IPS DF 19.7 (cell line): ENCODE data around the gene MFN1.

Experiments
- DNase-seq: peaks from one replicate; pipeline ENCODE4 v3.0.0-alpha.2; 2013; ENCODE audit warnings: low read depth, low spot score

The MFN1 gene

DNA sequence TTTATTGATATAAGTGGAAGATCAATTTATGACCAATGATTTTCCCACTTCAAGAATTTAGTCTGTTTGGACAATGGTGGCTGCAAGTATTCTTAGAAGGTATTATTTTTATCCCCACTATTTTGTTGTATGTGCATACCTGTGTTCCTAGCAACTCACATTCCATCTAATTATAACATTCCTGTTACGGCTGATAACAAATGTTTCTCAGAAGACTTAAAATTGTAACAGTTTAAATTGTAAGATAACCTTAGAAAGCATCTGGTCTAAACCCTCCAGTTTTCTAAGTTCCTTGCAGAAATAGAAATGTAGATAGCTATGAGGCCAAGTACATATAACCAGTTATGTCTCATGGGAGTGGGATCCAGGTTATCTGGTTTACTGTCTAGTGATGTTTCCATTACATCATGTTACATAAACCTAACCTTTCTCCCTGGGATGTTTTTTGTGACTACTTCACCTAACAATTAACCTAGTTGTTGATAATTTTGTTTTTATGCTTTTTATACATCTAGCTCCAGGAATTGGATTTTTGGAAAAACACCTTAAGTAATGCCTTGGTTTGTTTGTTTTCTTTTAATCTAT, 11.1 kb upstream of the MFN1 start:
- DNase-seq = no peak

DNA sequence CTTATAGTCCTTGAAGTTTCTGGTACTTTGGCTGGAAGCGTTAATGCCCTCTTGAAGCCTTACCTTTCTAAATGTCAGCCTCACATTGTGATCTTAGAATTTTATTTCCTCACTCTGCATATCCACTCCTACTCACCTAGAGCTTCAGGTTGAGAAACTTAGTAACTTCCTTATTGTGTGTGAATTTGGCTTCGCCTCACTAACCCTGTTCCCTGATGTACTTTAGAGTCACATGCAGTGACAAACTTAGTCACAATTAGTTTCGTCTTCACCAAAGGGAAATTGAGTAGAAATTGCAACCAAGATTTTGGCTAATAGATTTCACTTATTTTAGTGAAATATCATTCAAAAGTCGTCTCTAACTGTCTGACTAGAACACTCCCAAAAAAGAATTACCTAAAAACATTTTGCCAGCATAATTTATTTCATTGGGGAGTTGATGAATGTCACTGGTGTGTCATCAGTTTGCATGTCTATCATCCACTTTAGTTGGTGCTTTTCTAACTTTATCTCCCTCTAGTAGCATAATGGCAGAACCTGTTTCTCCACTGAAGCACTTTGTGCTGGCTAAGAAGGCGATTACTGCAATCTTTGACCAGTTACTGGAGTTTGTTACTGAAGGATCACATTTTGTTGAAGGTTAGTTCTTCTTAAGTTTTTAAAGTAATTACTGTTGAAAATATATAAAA, 960 bp downstream of the MFN1 start:
- no peak for DNase-seq

DNA sequence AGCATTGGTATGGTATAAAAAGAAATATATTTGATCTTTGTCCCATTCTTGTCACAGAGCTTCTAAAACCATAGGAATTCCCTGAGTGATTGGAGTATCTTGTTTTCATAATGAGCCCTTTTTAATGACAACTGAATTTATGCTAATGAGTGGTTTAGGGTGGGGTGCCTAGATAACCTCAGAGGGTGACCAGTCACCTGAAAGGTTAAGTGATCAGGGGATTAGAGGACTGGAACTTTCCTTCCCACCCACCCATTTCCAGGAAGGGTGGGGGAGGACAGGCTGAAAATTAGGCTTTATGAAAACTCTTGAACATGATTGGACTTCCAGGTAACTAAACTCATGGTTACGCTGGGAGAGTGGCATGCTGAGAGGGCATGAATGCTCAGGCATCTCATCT, 8.5 kb downstream of the MFN1 start:
- DNase-seq = no peak

DNA sequence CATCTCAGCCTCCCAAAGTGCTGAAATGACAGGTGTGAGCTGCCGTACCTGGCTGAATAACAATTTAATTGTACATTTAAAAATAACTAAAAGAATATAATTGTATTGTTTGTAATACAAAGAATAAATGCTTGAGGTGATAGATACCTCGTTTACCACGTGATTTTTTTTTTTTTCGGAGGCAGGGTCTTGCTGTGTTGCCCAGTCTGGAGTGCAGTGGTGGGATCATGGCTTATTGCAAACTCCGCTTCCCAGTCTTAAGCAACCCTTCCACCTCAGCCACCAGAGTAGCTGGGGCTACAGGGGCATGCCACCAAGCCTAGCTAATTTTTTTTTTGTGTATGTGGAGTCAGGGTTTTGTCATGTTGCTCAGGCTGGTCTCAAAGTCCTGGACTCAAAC, 15.8 kb downstream of the MFN1 start:
- no peak for DNase-seq

DNA sequence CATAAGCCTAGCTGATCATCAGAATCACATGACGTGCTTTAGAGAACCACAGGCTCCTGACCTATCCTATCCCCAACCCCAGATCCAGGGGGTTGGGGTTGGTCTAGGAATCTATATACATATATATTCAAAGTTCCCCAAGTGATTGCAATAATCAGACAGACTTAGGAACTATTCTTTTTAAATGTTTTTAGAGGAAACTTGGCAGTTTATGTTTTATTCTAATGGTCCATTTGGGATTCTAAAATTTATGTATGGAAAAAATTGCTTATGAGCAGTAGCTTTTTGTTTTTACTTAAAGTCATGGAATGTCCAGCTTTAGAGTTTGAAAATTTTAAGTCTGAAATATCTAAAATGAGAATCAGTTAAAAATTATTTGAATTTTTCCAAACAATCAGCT, 22.1 kb downstream of the MFN1 start:
- no peak for DNase-seq

DNA sequence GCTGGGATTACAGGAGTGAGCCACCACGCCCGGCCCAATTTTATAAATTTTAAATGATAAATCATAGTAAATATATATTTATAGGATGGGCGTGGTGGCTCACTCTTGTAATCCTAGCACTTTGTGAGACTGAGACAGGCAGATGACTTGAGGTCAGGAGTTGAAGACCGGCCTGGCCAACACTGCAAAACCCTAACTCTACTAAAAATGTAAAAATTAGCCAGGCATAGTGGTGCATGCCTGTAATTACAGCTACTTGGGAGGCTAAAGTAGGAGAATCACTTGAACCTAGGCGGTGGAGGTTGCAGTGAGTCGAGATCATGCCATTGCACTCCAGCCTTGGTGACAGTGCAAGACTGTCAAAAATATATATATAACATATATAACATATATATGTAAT, 26.4 kb downstream of the MFN1 start:
- DNase-seq = no peak

DNA sequence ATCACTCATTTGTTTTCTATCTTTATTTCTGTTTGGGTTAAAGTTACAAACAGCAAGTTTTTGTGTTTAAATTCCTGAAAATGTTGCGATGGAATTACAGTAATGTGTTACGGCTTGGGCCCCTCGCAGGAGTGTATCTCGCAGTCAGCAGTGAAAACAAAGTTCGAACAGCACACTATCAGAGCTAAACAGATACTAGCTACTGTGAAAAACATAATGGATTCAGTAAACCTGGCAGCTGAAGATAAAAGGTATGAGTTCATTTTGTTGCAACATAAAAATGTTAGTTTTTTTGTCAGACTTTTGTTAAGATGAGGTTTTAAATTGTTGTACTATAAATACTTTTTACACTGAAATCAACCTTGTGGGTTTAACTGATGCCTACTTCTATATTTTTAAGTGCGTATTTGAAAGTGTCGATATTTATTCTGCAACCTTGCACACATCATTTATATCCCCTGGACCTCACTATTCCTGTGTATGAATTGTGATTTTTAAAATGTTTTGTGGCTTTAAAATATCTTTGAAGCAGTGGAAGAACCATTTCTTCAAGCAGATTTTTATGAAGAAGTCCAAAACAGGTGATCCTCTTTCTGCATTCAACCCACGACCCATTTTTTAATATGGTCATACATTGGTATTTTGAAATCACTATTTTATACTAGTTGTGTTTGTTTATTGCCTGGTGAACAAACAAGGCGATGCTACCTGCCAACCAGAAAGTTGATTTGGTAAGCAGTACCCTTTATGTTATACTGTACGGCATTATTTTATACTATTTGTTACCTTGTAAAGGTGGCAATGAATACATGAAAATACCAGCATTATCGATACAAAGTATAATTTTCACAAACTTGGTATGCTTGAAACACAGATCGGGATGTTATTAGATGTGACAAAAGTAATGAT, 27.8 kb downstream of the MFN1 start:
- DNase-seq = no peak

DNA sequence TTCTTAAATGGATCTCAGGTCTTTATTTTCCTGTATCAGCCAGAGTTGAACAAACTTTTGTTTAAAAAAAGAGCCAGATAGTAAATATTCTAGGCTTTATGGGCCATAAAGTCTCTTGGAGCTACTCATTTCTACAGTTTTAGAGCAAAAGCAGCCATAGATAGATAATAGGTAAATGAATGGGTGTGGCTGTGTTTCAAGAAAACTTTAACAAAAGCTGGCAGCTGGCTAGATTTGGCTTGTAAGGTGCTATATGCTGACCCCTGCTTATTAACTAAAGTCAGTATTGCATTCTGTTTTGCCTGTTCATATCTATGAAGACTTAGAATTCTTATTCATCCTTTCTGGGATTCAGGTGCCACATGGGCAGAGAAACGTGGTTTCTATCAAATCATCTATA, 29.0 kb downstream of the MFN1 start:
- no peak for DNase-seq

DNA sequence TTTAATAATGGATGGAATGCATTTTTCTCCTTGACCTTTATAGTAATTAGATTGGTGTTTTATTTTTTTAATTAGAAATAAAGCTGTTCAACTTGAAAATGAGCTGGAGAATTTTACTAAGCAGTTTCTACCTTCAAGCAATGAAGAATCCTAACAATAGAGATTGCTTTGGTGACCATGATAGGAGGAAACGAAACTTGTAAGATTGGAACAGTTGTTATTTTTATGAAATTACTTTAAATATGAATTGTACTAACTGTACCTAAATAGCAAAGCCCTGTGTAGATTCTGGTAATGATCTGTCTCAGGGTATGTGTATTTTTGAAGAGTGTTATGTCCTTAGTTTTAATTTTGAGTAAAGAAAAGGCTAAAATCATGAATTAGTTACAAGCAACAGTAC, 44.4 kb downstream of the MFN1 start:
- DNase-seq = no peak

DNA sequence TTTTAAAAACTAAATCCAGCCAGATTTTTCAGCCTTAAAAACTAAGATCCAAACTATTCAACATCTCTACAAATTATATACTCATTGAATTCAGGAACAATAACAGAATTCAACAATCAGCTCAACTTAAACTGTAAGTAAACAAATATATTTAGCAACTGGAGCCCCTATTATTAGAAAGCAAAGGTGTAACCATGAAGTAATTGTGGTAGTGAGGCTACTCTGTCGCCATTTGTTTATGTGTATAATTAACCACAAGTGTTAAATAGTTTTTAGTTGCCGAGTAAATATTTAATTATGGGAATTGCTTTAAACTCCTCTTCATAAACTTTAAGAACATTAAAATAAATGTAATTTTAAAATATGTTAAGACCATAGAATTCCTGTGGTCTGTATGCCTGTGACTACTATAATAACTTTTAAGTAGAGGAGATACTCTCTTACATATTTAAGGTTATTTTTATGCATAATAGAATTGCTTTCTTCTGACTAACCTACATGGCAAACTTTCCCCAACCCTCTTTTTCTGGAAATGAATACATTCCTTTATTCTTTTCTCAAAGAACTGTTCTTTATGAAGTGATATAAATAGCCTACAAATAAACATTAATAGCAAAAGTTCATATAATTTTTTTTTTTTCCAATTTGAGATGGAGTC, 51.2 kb downstream of the MFN1 start:
- no peak for DNase-seq

DNA sequence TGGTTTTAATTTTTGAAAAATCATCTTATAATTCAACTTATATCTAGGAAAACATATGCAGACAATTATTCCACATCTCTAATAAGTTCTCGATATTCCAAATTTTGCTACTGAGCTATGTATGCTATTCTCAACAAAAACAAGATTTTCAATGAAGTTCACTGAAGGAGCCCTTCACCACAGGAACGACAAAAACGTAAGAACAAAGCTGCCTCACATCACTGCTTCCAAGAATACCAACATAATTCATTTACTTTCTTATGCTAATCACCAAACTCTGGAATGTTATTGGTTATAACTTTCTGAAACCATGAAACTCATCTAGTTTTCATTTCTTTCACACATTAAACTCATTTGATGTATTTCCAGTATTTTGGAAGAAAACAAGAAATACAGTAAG, 54.1 kb downstream of the MFN1 start:
- no peak for DNase-seq

DNA sequence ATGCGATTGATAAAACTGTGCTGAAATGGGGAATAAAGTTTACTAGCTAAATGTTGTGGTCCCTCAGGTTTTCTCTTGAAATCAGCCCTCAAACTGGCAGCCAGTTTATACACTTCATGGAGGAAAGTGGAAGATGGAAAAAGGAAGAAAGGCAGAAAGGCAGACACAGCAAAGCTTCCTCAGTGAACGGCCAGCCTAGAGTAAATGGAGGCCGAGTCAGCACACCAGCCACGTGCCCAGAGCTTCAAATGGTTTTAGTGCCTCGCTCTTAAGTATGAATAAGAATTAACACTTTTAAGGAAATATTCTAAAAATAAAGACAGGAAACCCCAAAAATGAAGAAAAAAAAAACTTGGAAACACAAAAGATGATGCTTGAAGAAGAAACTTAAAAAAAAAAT, 55.5 kb downstream of the MFN1 start:
- DNase-seq = no peak

DNA sequence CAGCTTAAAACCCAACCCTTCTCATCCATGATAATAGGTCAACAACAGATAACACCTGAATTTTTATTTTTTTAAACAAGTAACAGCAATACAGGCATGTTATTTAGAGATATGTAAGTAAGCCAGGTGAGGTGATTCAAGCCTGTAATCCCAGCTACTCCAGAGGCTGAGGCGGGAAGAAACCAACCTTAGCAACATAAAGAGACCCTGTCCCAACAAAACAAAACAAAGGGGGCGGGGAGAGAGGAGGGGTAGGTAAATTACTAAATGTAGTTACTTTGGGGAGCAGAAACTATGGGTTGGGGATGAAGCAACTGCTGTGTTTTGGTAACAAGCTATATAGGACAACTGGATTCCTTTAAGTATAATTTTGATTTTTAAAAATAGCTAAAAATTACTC, 56.8 kb downstream of the MFN1 start:
- DNase-seq = no peak

DNA sequence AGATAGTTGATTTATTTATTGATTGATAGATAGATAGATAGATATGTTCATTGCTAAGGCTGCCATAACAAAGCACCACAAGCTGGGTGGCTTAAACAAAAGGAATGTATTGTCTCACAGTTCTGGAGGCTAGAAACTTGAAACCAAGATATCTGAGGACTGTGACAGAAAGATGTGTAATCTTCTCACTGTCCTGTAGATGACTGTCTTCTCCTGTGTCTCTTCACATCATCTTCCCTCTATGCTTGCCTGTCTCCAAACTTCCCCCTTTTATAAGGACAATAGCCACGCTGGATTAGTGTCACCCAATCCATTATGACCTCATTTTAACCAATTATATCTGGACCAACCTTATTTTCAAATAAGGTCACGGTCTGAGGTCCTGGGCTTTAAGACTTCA, 62.8 kb downstream of the MFN1 start:
- no peak for DNase-seq

DNA sequence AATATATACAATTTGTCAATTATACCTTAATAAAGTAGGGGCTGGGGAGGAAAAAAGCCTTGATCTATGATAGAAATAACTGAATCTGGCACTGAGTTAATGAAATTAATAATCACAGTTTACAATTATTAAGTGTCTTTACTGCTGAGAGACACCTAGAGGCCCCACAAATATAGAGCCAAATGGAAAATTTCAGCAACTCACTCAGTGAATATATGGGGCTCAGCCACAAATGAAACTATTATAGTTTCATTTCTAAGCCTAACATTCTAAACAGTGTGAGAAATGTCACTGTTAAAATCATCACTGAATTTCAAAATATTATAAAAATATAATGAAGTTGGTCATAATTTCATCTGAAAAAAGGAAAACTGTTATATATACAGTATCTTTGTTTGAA, 63.5 kb downstream of the MFN1 start:
- DNase-seq = no peak

DNA sequence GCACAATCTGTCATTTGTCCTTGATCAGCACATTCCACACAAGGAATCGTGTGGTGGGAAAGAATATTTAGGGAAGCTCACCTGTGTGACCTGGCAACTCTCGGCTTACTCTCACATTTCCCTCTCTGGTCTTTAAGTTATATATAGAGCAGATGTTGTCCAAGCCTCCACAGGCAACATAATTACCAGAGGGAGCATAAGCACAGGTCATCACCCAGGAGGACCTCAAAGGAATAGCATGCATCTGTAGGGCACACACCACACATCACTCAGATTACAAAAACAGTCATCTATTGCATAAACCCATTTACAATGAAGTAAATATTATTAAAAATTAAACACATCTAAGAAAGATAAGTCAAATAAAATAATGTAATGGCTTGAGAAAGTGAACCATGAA, 67.3 kb downstream of the MFN1 start:
- no peak for DNase-seq

DNA sequence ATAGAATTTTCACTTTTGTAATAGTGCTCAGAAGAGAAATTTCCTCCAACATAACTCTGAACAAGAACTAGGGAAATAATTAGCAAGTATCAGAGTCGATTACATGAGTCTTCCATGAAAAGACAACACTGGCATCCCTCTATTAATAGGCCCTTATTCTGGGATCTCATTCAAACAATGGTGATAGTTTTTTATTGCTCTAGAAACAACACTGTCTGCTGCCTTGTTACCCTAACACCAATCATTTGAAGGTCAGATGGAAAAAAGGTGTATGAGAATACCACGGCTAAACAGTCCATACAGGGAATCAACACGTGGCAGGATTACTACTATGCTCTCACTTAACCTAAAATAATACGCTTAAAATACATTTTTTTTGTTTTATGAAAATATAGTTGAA, 67.9 kb downstream of the MFN1 start:
- no peak for DNase-seq

DNA sequence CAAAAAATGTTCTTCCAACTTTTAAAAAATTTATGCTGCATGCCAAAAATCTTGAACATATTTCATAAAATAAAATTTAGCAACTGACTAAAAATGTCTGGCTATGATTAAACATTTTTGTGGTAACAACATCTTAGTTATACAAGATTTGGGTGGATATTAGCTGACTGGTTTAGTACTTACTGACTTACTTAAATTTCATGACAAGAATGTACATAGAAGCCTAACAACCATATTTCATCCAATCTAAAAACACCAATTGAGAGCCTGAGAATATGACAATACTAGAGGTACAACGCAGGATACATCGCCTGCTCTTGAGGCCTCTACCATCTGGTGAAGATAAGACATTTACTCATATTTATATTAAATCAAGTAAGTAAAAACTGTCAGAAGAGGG, 69.2 kb downstream of the MFN1 start:
- no peak for DNase-seq

DNA sequence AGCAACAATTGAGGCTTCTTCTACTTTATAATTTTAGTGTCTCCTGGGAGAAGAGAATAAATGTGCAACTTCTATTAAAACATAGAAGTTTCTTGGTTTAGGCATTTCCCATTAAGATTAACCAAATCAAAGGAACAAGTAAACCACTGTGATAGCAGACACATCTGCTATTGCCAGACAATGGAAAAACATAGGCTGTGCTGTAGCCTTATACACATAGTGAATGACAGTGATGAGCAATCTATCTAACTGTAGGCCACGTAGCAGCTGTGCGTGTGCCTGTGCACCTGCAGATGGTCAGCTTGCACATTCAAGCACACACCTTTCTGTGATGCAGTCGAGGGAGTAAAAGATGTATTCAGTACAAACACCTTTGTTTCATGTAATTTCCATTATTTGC, 71.1 kb downstream of the MFN1 start:
- no peak for DNase-seq

DNA sequence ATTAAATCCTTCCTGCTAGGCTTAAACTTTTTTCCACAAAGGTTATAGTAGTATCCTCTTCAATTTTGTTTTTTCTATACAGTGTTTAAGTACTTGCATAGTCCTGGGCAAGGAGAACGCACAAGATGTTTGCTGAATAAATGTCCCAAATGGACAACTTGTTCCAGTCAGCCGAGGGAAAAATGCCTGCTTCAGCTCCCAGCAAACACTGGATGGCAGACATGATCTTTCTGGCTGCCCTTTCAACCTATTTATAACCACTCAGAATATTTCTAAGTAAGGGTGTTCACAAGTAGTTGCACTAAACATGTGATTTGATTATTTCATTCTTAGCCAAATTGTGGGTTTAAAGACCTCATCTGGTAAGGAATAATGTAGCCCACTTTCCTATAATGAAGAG, 74.0 kb downstream of the MFN1 start:
- DNase-seq = no peak

DNA sequence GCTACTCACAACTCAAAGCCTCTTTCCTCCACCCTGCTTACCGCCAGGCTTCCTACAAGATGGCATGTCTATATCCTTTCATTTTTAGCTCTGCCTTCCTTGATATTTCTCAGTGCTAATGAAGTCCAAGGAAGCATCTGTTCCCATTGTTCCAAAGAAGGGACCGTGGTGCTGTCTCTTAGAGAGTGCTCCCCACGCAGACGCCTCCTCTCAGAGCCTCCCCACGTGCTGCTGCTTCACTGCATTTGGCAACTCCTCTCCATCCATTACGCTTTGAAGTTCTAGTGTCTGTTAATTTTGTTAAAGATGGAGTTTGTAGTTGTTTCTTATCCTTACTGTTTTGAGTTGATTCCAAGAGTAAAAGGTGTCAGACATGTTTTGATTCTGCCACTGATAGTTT, 77.6 kb downstream of the MFN1 start:
- no peak for DNase-seq

DNA sequence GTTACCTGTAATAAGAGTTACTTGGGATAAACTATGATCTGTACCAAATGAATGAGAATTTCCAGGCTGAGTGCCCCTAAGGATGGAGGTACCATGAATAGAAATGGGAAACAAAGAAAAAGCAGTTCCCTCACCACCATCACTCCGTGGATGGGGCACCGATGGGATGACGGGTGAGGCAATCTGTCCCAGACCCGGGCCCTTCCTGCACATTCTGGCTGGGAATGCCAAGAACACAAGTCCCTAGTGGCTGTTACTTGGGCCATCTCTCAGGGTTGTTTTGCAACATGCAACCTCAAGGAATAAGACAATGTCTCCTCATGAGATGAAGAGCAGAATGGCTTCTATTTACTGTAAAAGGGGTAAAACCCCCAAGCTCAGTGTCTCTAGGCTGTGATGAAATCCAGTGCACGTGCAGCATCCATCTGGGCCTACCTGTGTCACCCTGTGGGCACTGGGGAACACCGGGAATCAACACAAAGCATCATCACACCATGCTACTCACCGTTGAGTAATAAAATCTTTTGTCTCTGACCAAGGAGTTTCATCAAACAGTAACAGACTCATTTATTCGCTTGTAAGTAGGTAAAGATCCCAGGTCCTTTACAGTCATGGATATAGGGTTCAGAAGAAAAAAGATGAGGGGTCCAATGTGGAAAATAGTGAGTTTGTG, 81.5 kb downstream of the MFN1 start:
- no peak for DNase-seq
